A549 (cell line): ENCODE data around the gene STK35. TPM values are rescaled to one million over a fixed set of nuclear protein-coding genes. Genes with fewer than 3 reads are reported as not detected.

Experiments used
- ATAC-seq, 2 experiments: fragments of 200-7000 bp in 1 of 2; fragments of >200 bp in 1 of 2; cut with Nextera tagmentation in 1 of 2; cut with Tn5 transposase in 1 of 2; 3 replicates each; pipeline versions ENCODE4 v1.8.0 to v1.9.1; 2018 to 2020; ENCODE audit warnings: mild to moderate bottlenecking in 1 of 2, moderate library complexity in 1 of 2
- CTCF ChIA-PET: fragments of 300-600 bp; sonication (Branson Sonifier 250); formaldehyde crosslinking; extraction: SDS; loops from one replicate; lab custom pipeline; 2021; ENCODE audit warnings: antibody characterized with exemption, inconsistent platforms; lab: Yijun Ruan, JAX
- POLR2A ChIA-PET: fragments of 350-600 bp; formaldehyde crosslinking; extraction: SDS; loops from one replicate; lab custom pipeline; 2021; ENCODE audit warnings: antibody characterized with exemption, inconsistent platforms; lab: Yijun Ruan, JAX
- DNase-seq, 2 experiments: peaks; one replicate each; pipeline versions ENCODE4 v3.0.0 to v3.0.0-alpha.2; 2011 to 2016; ENCODE audit warnings: low read depth in 1 of 2, low spot score in 1 of 2
- FAIRE-seq: peaks from 2 replicates; lab custom pipeline; 2011; peaks lifted over from hg19 to GRCh38; lab: Jason Lieb, UNC
- H3K27ac ChIP-seq, 2 experiments: fragments of >200 bp; sonication (Bioruptor Twin); formaldehyde crosslinking; 3 replicates each; pipeline ENCODE4 v1.5.1; 2016 to 2017
- H3K4me1 ChIP-seq: fragments of >200 bp; sonication (Bioruptor Twin); formaldehyde crosslinking; 3 replicates; pipeline ENCODE4 v1.6.1; 2016
- H3K4me2 ChIP-seq: fragments of >200 bp; sonication (Bioruptor Twin); formaldehyde crosslinking; 3 replicates; pipeline ENCODE4 v1.6.1; 2016
- H3K4me3 ChIP-seq: fragments of >200 bp; sonication (Bioruptor Twin); formaldehyde crosslinking; 3 replicates; pipeline ENCODE4 v1.5.1; 2016
- H3K9me3 ChIP-seq: fragments of >200 bp; sonication (Bioruptor Twin); formaldehyde crosslinking; 3 replicates; pipeline ENCODE4 v1.6.1; 2016
- CBX8 ChIP-seq: fragments of 200-600 bp; sonication (generic); IDR thresholded peaks from 2 replicates; pipeline ENCODE4 v1.6.1; 2016
- EHF ChIP-seq: fragments of 250-450 bp; sonication (Bioruptor Pico); IDR thresholded peaks from 2 replicates; pipeline ENCODE4 v1.5.0; 2020; ENCODE audit warnings: mild to moderate bottlenecking
- EHMT2 ChIP-seq: fragments of 200-600 bp; sonication (generic); IDR thresholded peaks from 2 replicates; pipeline ENCODE4 v1.6.1; 2016; ENCODE audit warnings: antibody characterized with exemption, low read depth, mild to moderate bottlenecking, moderate library complexity
- FOSB ChIP-seq: fragments of 250-450 bp; sonication (Bioruptor Pico); IDR thresholded peaks from 2 replicates; pipeline ENCODE4 v1.5.0; 2020; ENCODE audit warnings: mild to moderate bottlenecking, moderate library complexity
- FOSL2 ChIP-seq, 2 experiments: fragments of 450-650 bp in 1 of 2; fragments of >200 bp in 1 of 2; sonication (Bioruptor Twin) in 1 of 2; formaldehyde crosslinking; IDR thresholded peaks; 2 replicates each; pipeline versions ENCODE4 v1.5.0 to v1.6.1; 2016 to 2020; ENCODE audit warnings: mild to moderate bottlenecking in 1 of 2, moderate library complexity in 1 of 2
- FOXS1 ChIP-seq: fragments of 250-450 bp; sonication (Bioruptor Pico); IDR thresholded peaks from 2 replicates; pipeline ENCODE4 v1.5.0; 2020; ENCODE audit warnings: mild to moderate bottlenecking, moderate library complexity
- GATA3 ChIP-seq: IDR thresholded peaks from 2 replicates; pipeline ENCODE4 v1.6.1; 2012; ENCODE audit warnings: borderline replicate concordance
- HEYL ChIP-seq: fragments of 250-450 bp; sonication (Bioruptor Pico); IDR thresholded peaks from 2 replicates; pipeline ENCODE4 v1.8.0; 2021; ENCODE audit warnings: mild to moderate bottlenecking, moderate library complexity
- KDM1A ChIP-seq: fragments of 200-600 bp; sonication (generic); IDR thresholded peaks from 2 replicates; pipeline ENCODE4 v1.6.1; 2016; ENCODE audit warnings: low read depth, mild to moderate bottlenecking
- MAFK ChIP-seq: fragments of 450-650 bp; IDR thresholded peaks from 2 replicates; pipeline ENCODE4 v1.6.1; 2014; ENCODE audit not compliant: partially characterized antibody
- MYC ChIP-seq: IDR thresholded peaks from 2 replicates; pipeline ENCODE4 v1.6.1; 2012; ENCODE audit warnings: mild to moderate bottlenecking, inconsistent platforms, low read length, improper control_type of control experiment, borderline replicate concordance
- NFE2L2 ChIP-seq: fragments of 150-350 bp; conservative IDR thresholded peaks from 2 replicates; pipeline ENCODE4 v1.6.1; 2014; ENCODE audit warnings: low read length
- NPAS2 ChIP-seq: fragments of 250-450 bp; sonication (Bioruptor Pico); IDR thresholded peaks from 2 replicates; pipeline ENCODE4 v1.8.0; 2022; ENCODE audit warnings: mild to moderate bottlenecking, moderate library complexity, borderline replicate concordance
- RCOR1 ChIP-seq: fragments of 150-350 bp; IDR thresholded peaks from 2 replicates; pipeline ENCODE4 v1.6.1; 2014; ENCODE audit warnings: antibody characterized with exemption, low read length, low read depth
- RFX5 ChIP-seq: fragments of 450-650 bp; IDR thresholded peaks from 2 replicates; pipeline ENCODE4 v1.7.1; 2014; ENCODE audit warnings: antibody characterized with exemption, mild to moderate bottlenecking, moderate library complexity
- WGBS: methylation state at CpG from one replicate; pipeline ENCODE4 v1.1.6; 2017; ENCODE audit errors: missing lambda C conversion rate; 5-methylcytosine and 5-hydroxymethylcytosine counted together
- polyA plus RNA-seq, 4 experiments: library from polyadenylated mRNA; depleted of rRNA in 3 of 4; stranded (reverse); fragments of >200 nt; fragmentation: RNase III in 1 of 4; extraction: RNeasy Plus Mini Kit Qiagen cat#74134 plus additional on column Dnase treatment in 1 of 4; gene quantifications; 2 replicates in 3 of 4; 3 replicates in 1 of 4; pipeline ENCODE4 v1.2.3, GENCODE V29; 2011 to 2017
- TF ChIP-seq, protein P1 (sequence below): fragments of >200 bp; sonication (Bioruptor Twin); formaldehyde crosslinking; IDR thresholded peaks from 2 replicates; pipeline ENCODE4 v1.6.1; 2016
- TF ChIP-seq, protein P2 (sequence below): IDR thresholded peaks from 2 replicates; pipeline ENCODE4 v1.6.1; 2012
- TF ChIP-seq, protein P3 (sequence below): fragments of >200 bp; sonication (Bioruptor Twin); formaldehyde crosslinking; IDR thresholded peaks from 3 replicates; pipeline ENCODE4 v1.6.1; 2016
- TF ChIP-seq, protein P4 (sequence below): fragments of 250-450 bp; sonication (Bioruptor Pico); IDR thresholded peaks from 2 replicates; pipeline ENCODE4 v1.5.0; 2020; ENCODE audit warnings: low read depth, mild to moderate bottlenecking, moderate library complexity
- TF ChIP-seq, protein P5 (sequence below): fragments of 150-350 bp; IDR thresholded peaks from 2 replicates; pipeline ENCODE4 v1.6.1; 2014; ENCODE audit warnings: low read depth, mild to moderate bottlenecking, low read length
- TF ChIP-seq, protein P6 (sequence below): fragments of 450-650 bp; IDR thresholded peaks from 2 replicates; pipeline ENCODE4 v1.6.1; 2014; ENCODE audit warnings: antibody characterized with exemption
- TF ChIP-seq, protein P7 (sequence below): fragments of 250-450 bp; sonication (Bioruptor Pico); IDR thresholded peaks from 2 replicates; pipeline ENCODE4 v1.5.0; 2021; ENCODE audit warnings: mild to moderate bottlenecking, moderate library complexity, borderline replicate concordance

STK35 gene
- polyA plus RNA-seq, 2 of the 4 experiments (the other 2 are of a cell fraction): 9.0 to 10.0 TPM

DNA sequence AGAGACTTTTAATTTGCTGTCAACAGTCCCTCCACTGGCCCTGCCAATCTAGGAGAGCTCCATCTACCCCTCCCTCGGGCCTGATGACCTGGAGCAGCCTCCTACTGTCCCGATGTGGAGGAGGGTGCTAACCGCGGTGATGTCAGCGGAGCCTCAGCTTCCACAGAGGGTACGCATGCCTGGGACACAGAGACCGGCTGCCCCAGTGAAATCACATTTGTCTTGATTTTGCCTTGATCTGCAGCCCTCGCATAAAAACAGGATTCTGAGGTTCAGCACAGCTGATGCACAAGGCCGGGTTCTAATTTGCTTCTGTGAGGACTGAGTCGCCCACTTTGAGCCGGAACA is 77.6 kb downstream of the STK35 start:
- no peaks in the 10 kb centered on the region for H3K9me3 ChIP-seq
- no peak for DNase-seq
- no peak overlapping the region for H3K27ac ChIP-seq
- no peak overlapping the region for H3K4me2 ChIP-seq
- no peak overlapping the region for H3K4me3 ChIP-seq
- CTCF ChIA-PET: interaction anchor here (1.1 to 5.5 kb wide), 5 partner anchors 9 to 273 kb away, joined by 3 to 30 read pairs (median 8); no protein-coding TSS in a partner anchor
- TF ChIP-seq CBX8 (no peak), MAFK (no peak), EHMT2 (no peak)
- TF ChIP-seq, protein P1, sequence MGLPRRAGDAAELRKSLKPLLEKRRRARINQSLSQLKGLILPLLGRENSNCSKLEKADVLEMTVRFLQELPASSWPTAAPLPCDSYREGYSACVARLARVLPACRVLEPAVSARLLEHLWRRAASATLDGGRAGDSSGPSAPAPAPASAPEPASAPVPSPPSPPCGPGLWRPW: no peak
- TF ChIP-seq, protein P2, sequence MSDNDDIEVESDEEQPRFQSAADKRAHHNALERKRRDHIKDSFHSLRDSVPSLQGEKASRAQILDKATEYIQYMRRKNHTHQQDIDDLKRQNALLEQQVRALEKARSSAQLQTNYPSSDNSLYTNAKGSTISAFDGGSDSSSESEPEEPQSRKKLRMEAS: no peak
- TF ChIP-seq, protein P3, sequence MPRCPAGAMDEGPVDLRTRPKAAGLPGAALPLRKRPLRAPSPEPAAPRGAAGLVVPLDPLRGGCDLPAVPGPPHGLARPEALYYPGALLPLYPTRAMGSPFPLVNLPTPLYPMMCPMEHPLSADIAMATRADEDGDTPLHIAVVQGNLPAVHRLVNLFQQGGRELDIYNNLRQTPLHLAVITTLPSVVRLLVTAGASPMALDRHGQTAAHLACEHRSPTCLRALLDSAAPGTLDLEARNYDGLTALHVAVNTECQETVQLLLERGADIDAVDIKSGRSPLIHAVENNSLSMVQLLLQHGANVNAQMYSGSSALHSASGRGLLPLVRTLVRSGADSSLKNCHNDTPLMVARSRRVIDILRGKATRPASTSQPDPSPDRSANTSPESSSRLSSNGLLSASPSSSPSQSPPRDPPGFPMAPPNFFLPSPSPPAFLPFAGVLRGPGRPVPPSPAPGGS: no peak
- TF ChIP-seq, all 56 proteins: peak for 0
- POLR2A ChIA-PET: no interaction called here
- FAIRE-seq: no peak
- H3K4me1 ChIP-seq: no peaks in the 10 kb centered on the region
- WGBS: 51% methylated on average over 11 of the region's 11 CpGs
- ATAC-seq: no peak

DNA sequence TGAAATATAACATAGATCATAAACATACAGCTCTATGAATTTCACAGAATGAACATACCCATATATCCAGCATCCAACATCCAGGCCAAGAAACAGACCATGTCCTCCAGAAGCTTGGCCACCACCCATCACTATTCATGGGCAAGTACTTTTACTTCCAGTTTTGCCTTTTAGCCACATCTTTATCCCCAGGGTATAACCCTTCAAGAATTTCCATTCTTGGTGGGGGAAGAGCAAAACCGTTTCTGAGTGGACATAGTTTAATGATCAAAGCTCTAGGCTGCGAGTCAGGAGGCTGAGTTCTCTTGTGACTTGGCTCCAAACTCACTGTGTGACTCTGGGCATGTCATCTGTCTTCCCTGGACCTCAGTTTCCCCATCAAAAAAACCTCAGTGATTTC is 78.3 kb downstream of the STK35 start:
- ATAC-seq (no peak), DNase-seq (no peak), FAIRE-seq (no peak)
- CTCF ChIA-PET: interaction anchor here (0.6 to 5.5 kb wide), 6 partner anchors 7 to 272 kb away, joined by 3 to 62 read pairs (median 11); no protein-coding TSS in a partner anchor
- no peak overlapping the region for H3K27ac ChIP-seq
- TF ChIP-seq NFE2L2: no peak
- TF ChIP-seq, protein P4, sequence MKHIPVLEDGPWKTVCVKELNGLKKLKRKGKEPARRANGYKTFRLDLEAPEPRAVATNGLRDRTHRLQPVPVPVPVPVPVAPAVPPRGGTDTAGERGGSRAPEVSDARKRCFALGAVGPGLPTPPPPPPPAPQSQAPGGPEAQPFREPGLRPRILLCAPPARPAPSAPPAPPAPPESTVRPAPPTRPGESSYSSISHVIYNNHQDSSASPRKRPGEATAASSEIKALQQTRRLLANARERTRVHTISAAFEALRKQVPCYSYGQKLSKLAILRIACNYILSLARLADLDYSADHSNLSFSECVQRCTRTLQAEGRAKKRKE (CRISPR knock-in tag): no peak
- TF ChIP-seq, protein P2: no peak
- TF ChIP-seq KDM1A: no peak
- TF ChIP-seq CBX8: no peak
- no peak for TF ChIP-seq EHF (CRISPR knock-in tag)
- TF ChIP-seq, protein P5, sequence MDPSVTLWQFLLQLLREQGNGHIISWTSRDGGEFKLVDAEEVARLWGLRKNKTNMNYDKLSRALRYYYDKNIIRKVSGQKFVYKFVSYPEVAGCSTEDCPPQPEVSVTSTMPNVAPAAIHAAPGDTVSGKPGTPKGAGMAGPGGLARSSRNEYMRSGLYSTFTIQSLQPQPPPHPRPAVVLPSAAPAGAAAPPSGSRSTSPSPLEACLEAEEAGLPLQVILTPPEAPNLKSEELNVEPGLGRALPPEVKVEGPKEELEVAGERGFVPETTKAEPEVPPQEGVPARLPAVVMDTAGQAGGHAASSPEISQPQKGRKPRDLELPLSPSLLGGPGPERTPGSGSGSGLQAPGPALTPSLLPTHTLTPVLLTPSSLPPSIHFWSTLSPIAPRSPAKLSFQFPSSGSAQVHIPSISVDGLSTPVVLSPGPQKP: no peak
- TF ChIP-seq GATA3: no peak
- TF ChIP-seq, protein P6, sequence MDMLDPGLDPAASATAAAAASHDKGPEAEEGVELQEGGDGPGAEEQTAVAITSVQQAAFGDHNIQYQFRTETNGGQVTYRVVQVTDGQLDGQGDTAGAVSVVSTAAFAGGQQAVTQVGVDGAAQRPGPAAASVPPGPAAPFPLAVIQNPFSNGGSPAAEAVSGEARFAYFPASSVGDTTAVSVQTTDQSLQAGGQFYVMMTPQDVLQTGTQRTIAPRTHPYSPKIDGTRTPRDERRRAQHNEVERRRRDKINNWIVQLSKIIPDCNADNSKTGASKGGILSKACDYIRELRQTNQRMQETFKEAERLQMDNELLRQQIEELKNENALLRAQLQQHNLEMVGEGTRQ: no peak
- TF ChIP-seq FOSL2 (IDR thresholded peaks at IDR 0.05): no peak
- no peak for TF ChIP-seq FOSL2 (CRISPR knock-in tag; IDR thresholded peaks at IDR 0.05)
- H3K4me2 ChIP-seq: no peak overlapping the region
- no peaks in the 10 kb centered on the region for H3K4me1 ChIP-seq
- no peaks in the 10 kb centered on the region for H3K9me3 ChIP-seq
- POLR2A ChIA-PET: no interaction called here
- no peak overlapping the region for H3K4me3 ChIP-seq
- 4% methylated on average over 2 of the region's 2 CpGs for WGBS

DNA sequence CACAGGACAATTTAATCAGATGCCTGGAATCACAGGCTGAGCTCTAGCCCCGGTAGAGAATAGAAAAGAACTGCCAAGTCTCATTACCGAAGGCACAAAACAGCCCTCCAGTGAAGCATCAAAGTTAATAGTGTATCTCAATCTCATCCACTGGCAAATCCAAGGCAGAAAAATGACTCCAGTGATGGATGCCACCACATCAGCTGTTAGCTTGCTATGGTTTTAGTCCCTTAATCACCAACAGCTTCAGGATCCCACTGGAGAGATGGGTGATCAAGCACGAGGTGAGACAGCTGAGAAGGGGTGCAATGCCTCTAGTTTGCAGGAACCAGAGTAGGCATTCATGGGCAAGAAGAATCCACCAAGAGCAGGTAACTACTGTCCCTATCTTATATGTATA is 81.8 kb downstream of the STK35 start:
- H3K4me2 ChIP-seq: no peak overlapping the region
- no peak overlapping the region for H3K27ac ChIP-seq
- ATAC-seq: no peak
- no peak for DNase-seq
- CTCF ChIA-PET: interaction anchor here (1.2 to 5.5 kb wide), 7 partner anchors 11 to 419 kb away, joined by 3 to 62 read pairs (median 8); no protein-coding TSS in a partner anchor
- POLR2A ChIA-PET: no interaction called here
- no peaks in the 10 kb centered on the region for H3K4me1 ChIP-seq
- FAIRE-seq: no peak
- WGBS: 13% methylated on average over 3 of the region's 3 CpGs
- no peak overlapping the region for H3K4me3 ChIP-seq
- peaks cover 16% of the 10 kb centered on the region; the same call in 2 of the 3 replicates for H3K9me3 ChIP-seq
- TF ChIP-seq FOSB (CRISPR knock-in tag) (no peak), HEYL (CRISPR knock-in tag) (no peak), RFX5 (no peak), KDM1A (no peak), NPAS2 (no peak), MYC (no peak), FOXS1 (CRISPR knock-in tag) (no peak), RCOR1 (no peak)
- TF ChIP-seq, protein P7, sequence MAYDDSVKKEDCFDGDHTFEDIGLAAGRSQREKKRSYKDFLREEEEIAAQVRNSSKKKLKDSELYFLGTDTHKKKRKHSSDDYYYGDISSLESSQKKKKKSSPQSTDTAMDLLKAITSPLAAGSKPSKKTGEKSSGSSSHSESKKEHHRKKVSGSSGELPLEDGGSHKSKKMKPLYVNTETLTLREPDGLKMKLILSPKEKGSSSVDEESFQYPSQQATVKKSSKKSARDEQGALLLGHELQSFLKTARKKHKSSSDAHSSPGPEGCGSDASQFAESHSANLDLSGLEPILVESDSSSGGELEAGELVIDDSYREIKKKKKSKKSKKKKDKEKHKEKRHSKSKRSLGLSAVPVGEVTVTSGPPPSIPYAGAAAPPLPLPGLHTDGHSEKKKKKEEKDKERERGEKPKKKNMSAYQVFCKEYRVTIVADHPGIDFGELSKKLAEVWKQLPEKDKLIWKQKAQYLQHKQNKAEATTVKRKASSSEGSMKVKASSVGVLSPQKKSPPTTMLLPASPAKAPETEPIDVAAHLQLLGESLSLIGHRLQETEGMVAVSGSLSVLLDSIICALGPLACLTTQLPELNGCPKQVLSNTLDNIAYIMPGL (CRISPR knock-in tag): no peak
- TF ChIP-seq, protein P6: no peak
- TF ChIP-seq, protein P4 (CRISPR knock-in tag): no peak
